Panc1 (cell line): ENCODE results near the gene HASPIN. TPM values are rescaled to one million over a fixed set of nuclear protein-coding genes. Genes with fewer than 3 reads are reported as not detected.

Experiments used
- ATAC-seq: fragments of 200-7000 bp; cut with Tn5 transposase; 2 replicates; pipeline ENCODE4 v1.9.1; 2020; ENCODE audit warnings: mild to moderate bottlenecking, moderate library complexity
- BruUV-seq: library from RNA; stranded (reverse); fragments of 400-500 nt; replicated peaks from 2 replicates; lab custom pipeline; 2021; lab: Mats Ljungman, UMichigan
- CTCF ChIA-PET: fragments of 300-600 bp; sonication (Branson Sonifier 250); formaldehyde crosslinking; loops from one replicate; lab custom pipeline; 2022; ENCODE audit warnings: antibody characterized with exemption; lab: Charles Lee
- POLR2A ChIA-PET: fragments of 300-600 bp; sonication (Branson Sonifier 250); formaldehyde crosslinking; loops from one replicate; lab custom pipeline; 2022; ENCODE audit warnings: antibody characterized with exemption; lab: Charles Lee
- DNase-seq: peaks from one replicate; pipeline ENCODE4 v3.0.0-alpha.2; 2010; ENCODE audit warnings: low read depth, low spot score
- H3K27ac ChIP-seq: 2 replicates; pipeline ENCODE4 v1.5.1; 2011; ENCODE audit warnings: mild to moderate bottlenecking, low read length, inconsistent platforms
- H3K27me3 ChIP-seq: fragments of 200-500 bp; sonication (Bioruptor generic); 2 replicates; pipeline ENCODE4 v1.6.0; 2014; ENCODE audit warnings: low read length, inconsistent platforms; ENCODE audit not compliant: control insufficient read depth, insufficient read depth
- H3K36me3 ChIP-seq: fragments of 200-500 bp; sonication (Bioruptor generic); 2 replicates; pipeline ENCODE4 v1.5.1; 2014; ENCODE audit warnings: inconsistent platforms, mild to moderate bottlenecking, low read length, moderate library complexity; ENCODE audit not compliant: control insufficient read depth, insufficient read depth
- H3K4me1 ChIP-seq: 2 replicates; pipeline ENCODE4 v1.5.1; 2011; ENCODE audit warnings: inconsistent platforms, mild to moderate bottlenecking, low read length, moderate library complexity; ENCODE audit not compliant: control insufficient read depth, insufficient read depth
- H3K4me3 ChIP-seq, 2 experiments: 2 replicates each; pipeline ENCODE4 v1.5.1; 2011 to 2012; ENCODE audit warnings: low read depth in 2 of 2, low read length in 2 of 2, mild to moderate bottlenecking in 2 of 2, inconsistent platforms in 1 of 2, moderate library complexity in 1 of 2
- H3K9me3 ChIP-seq: fragments of 200-500 bp; sonication (Bioruptor generic); 2 replicates; pipeline ENCODE4 v1.5.1; 2014; ENCODE audit warnings: low read depth, mild to moderate bottlenecking, inconsistent platforms, low read length, moderate library complexity; ENCODE audit not compliant: control insufficient read depth, insufficient read depth
- CTCF ChIP-seq: fragments of 450-650 bp; IDR thresholded peaks from 2 replicates; pipeline ENCODE4 v1.5.1; 2017; ENCODE audit warnings: mild to moderate bottlenecking
- POLR2AphosphoS5 ChIP-seq: IDR thresholded peaks from 2 replicates; pipeline ENCODE4 v1.6.1; 2012; ENCODE audit warnings: mild to moderate bottlenecking, low read depth, low read length, moderate library complexity
- REST ChIP-seq, 2 experiments: IDR thresholded peaks; 2 replicates each; pipeline ENCODE4 v1.6.1; 2011 to 2012; ENCODE audit warnings: low read depth in 2 of 2, control low read depth in 1 of 2, low read length in 1 of 2, mild to moderate bottlenecking in 1 of 2, moderate library complexity in 1 of 2; ENCODE audit not compliant: insufficient read depth in 1 of 2
- SIN3A ChIP-seq: IDR thresholded peaks from 2 replicates; pipeline ENCODE4 v1.6.1; 2012; ENCODE audit warnings: low read depth, mild to moderate bottlenecking, low read length, moderate library complexity, borderline replicate concordance; ENCODE audit not compliant: insufficient read depth
- TCF7L2 ChIP-seq: IDR thresholded peaks from 2 replicates; pipeline ENCODE4 v1.6.1; 2011; ENCODE audit warnings: mild to moderate bottlenecking, low read depth, low read length, inconsistent platforms
- in situ Hi-C: cut with HindIII; loops from 2 replicates; pipeline ENCODE4 v1.10.0; 2016; ENCODE audit warnings: low sequenced_read_pairs, low pct_unique_long_range_greater_than_20kb
- intact Hi-C: fragments of 100-400 bp; cut with micrococcal nuclease; formaldehyde crosslinking; loops from one replicate; pipeline ENCODE4 v1.10.0; 2022; ENCODE audit not compliant: unreplicated experiment
- total RNA-seq: library from RNA; stranded (reverse); gene quantifications from one replicate; pipeline ENCODE4 v1.2.1, GENCODE V29; 2021; ENCODE audit not compliant: unreplicated experiment

HASPIN gene
- total RNA-seq, 1 experiment from 2014 or later, result 10.6 TPM

- ChIA-PET POLR2A (no interaction called here), CTCF (no interaction called here)
- no peak for DNase-seq
- H3K27me3 ChIP-seq, result no peaks in the 10 kb centered on the region
- H3K9me3 ChIP-seq, result no peaks in the 10 kb centered on the region
- no peaks in the 10 kb centered on the region for H3K4me1 ChIP-seq
- TF ChIP-seq CTCF (no peak), TCF7L2 (no peak), REST (IDR thresholded peaks at IDR 0.05; ENCODE audit: insufficient read depth in 1 of 2, low read depth in 2 of 2, low read length in 1 of 2) (no peak), POLR2AphosphoS5 (no peak), SIN3A (no peak)
- in situ Hi-C loops, result no loop called here
- no peak overlapping the region for H3K27ac ChIP-seq
- intact Hi-C loops, result no loop called here
- BruUV-seq, result no TSS peak
- no peak overlapping the region for H3K4me3 ChIP-seq
- H3K36me3 ChIP-seq, result no peaks in the 10 kb centered on the region
- no peak for ATAC-seq
These were observed 42.1 kb upstream of the HASPIN start for GRCh38 chr17:3681565-3681964.

GRCh38 chr17:3682033-3682432 is 41.7 kb upstream of the HASPIN start:
- ChIA-PET POLR2A (no interaction called here), CTCF (interaction anchor here (0.8 kb wide), 1 partner anchor 52 kb away, joined by 3 read pairs; no protein-coding TSS in a partner anchor)
- intact Hi-C loops (no loop called here), in situ Hi-C loops (no loop called here)
- Histone ChIP-seq H3K27ac (no peak overlapping the region), H3K9me3 (no peaks in the 10 kb centered on the region), H3K4me3 (no peak overlapping the region), H3K4me1 (no peaks in the 10 kb centered on the region), H3K36me3 (no peaks in the 10 kb centered on the region), H3K27me3 (no peaks in the 10 kb centered on the region)
- DNase-seq, result no peak
- ATAC-seq, result no peak
- BruUV-seq, result no TSS peak
- TF ChIP-seq TCF7L2, result no peak
- no peak for TF ChIP-seq POLR2AphosphoS5
- TF ChIP-seq REST (IDR thresholded peaks at IDR 0.05; ENCODE audit: insufficient read depth in 1 of 2, low read depth in 2 of 2, low read length in 1 of 2), result no peak
- no peak for TF ChIP-seq SIN3A
- TF ChIP-seq CTCF, result no peak
